DND-41 (cell line): ENCODE measurements around the gene SLC6A15.

Experiments
- EZH2 ChIP-seq: IDR thresholded peaks from 3 replicates; pipeline ENCODE4 v1.6.1; 2012; ENCODE audit warnings: borderline replicate concordance, low read depth, mild to moderate bottlenecking, moderate library complexity, low read length, inconsistent platforms; ENCODE audit not compliant: severe bottlenecking
- TF ChIP-seq, protein P1 (sequence below): IDR thresholded peaks from 2 replicates; pipeline ENCODE4 v1.5.1; 2012; ENCODE audit warnings: borderline replicate concordance, low read length, moderate library complexity, mild to moderate bottlenecking; ENCODE audit not compliant: poor library complexity, severe bottlenecking; ENCODE audit errors: extremely low read depth

DNA sequence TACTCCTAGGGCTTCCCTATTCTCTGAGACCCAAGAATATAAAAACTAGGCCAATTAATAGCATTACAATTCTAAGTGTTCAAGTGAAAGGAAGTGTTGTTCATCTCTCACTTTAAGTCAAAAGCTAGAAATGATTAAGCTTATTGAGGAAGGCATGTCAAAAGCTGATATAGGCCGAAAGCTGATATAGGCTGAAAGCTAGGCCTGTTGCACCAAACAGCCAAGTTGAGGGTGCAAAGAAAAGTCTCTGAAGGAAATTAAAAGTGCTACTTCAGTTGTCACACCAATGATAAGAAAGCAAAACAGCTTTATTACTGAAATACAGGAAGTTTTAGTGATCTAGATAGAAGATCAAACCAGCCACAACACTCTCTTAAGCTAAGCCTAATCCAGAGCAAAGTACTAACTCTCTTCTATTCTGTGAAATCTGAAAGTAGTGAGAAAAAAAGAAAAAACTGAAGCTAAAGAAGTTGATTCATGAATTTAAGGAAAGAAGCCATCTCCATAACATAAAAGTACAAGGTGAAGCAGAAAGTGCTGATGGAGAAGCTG is 68.9 kb downstream of the SLC6A15 start:
- TF ChIP-seq, protein P1, sequence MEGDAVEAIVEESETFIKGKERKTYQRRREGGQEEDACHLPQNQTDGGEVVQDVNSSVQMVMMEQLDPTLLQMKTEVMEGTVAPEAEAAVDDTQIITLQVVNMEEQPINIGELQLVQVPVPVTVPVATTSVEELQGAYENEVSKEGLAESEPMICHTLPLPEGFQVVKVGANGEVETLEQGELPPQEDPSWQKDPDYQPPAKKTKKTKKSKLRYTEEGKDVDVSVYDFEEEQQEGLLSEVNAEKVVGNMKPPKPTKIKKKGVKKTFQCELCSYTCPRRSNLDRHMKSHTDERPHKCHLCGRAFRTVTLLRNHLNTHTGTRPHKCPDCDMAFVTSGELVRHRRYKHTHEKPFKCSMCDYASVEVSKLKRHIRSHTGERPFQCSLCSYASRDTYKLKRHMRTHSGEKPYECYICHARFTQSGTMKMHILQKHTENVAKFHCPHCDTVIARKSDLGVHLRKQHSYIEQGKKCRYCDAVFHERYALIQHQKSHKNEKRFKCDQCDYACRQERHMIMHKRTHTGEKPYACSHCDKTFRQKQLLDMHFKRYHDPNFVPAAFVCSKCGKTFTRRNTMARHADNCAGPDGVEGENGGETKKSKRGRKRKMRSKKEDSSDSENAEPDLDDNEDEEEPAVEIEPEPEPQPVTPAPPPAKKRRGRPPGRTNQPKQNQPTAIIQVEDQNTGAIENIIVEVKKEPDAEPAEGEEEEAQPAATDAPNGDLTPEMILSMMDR: no peak
- TF ChIP-seq EZH2: no peak
